ENCODE measurements around the gene RPL18A.

The RPL18A gene

DNA sequence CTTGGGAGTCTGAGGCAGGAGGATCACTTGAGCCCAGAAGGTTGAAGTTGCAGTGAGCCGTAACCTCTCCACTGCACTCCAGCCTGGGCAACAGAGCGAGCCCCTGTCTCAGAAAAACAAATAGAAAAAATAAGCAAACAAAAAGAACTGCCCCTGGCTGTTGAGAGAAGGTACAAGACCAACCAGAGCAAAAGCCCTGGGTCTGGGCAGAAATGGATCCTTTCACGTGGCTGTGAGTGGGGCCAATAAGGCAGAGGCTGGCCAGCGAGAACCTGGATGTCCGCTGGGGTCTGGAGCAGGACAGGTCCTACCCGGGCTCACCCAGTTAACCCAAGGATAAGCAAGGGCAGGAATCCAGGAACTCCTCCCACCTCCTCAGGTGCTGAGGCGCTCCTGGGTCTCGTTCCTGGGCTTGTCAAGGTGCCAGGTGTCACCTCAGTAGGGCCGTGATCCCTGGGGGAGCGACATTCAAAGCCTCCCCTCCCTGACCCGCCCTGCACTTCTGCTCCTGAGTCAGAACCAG, 7.3 kb downstream of the RPL18A start:
- Histone ChIP-seq H3K36me3 (ENCODE audit: control insufficient read depth in 1 of 2, insufficient read depth in 2 of 2, low read length in 2 of 2) (peaks cover 17 to 30% of the 10 kb centered on the region in 2 donors), H3K9ac (ENCODE audit: low read depth in 1 of 2, low read length in 2 of 2) (no peak overlapping the region), H3K9me3 (ENCODE audit: control insufficient read depth in 1 of 2, low read length in 2 of 2) (no peaks in the 10 kb centered on the region)

GRCh38 chr19:17868669-17869068, 9.0 kb downstream of the RPL18A start:
- Histone ChIP-seq H3K27me3 (ENCODE audit: control insufficient read depth in 1 of 2, insufficient read depth in 2 of 2, low read length in 2 of 2) (peaks cover 32 to 38% of the 10 kb centered on the region in 2 donors), H3K4me1 (ENCODE audit: control insufficient read depth in 1 of 2, insufficient read depth in 2 of 2, low read length in 2 of 2) (peaks cover 26 to 31% of the 10 kb centered on the region in 2 donors), H3K36me3 (ENCODE audit: control insufficient read depth in 1 of 2, insufficient read depth in 2 of 2, low read length in 2 of 2) (peaks cover 2 to 14% of the 10 kb centered on the region in 2 donors), H3K27ac (ENCODE audit: low read depth, low read length) (no peak overlapping the region), H3K9me3 (ENCODE audit: control insufficient read depth in 1 of 2, low read length in 2 of 2) (no peaks in the 10 kb centered on the region), H3K9ac (ENCODE audit: low read depth in 1 of 2, low read length in 2 of 2) (no peak overlapping the region), H3K4me3 (ENCODE audit: low read depth in 1 of 2, low read length in 2 of 2) (no peak overlapping the region)

More for the DNA sequence above, 7.3 kb downstream of the RPL18A start:
- Histone ChIP-seq H3K27ac (ENCODE audit: low read depth, low read length) (no peak overlapping the region), H3K4me1 (ENCODE audit: control insufficient read depth in 1 of 2, insufficient read depth in 2 of 2, low read length in 2 of 2) (peaks cover 27 to 28% of the 10 kb centered on the region in 2 donors), H3K4me3 (ENCODE audit: low read depth in 1 of 2, low read length in 2 of 2) (no peak overlapping the region), H3K27me3 (ENCODE audit: control insufficient read depth in 1 of 2, insufficient read depth in 2 of 2, low read length in 2 of 2) (peaks cover 20 to 25% of the 10 kb centered on the region in 2 donors)

GRCh38 chr19:17869114-17869608, 9.5 kb downstream of the RPL18A start:
- Histone ChIP-seq H3K27ac (ENCODE audit: low read depth, low read length) (no peak overlapping the region), H3K4me1 (ENCODE audit: control insufficient read depth in 1 of 2, insufficient read depth in 2 of 2, low read length in 2 of 2) (peaks cover 25 to 29% of the 10 kb centered on the region in 2 donors), H3K27me3 (ENCODE audit: control insufficient read depth in 1 of 2, insufficient read depth in 2 of 2, low read length in 2 of 2) (peaks cover 35 to 41% of the 10 kb centered on the region in 2 donors), H3K4me3 (ENCODE audit: low read depth in 1 of 2, low read length in 2 of 2) (no peak overlapping the region), H3K9me3 (ENCODE audit: control insufficient read depth in 1 of 2, low read length in 2 of 2) (no peaks in the 10 kb centered on the region), H3K36me3 (ENCODE audit: control insufficient read depth in 1 of 2, insufficient read depth in 2 of 2, low read length in 2 of 2) (peaks cover 0 to 9% of the 10 kb centered on the region in 2 donors), H3K9ac (ENCODE audit: low read depth in 1 of 2, low read length in 2 of 2) (no peak overlapping the region)

- peaks cover 13 to 16% of the 10 kb centered on the region in 2 donors for H3K4me1 ChIP-seq (ENCODE audit: control insufficient read depth in 1 of 2, insufficient read depth in 2 of 2, low read length in 2 of 2)
- H3K27me3 ChIP-seq (ENCODE audit: control insufficient read depth in 1 of 2, insufficient read depth in 2 of 2, low read length in 2 of 2) = peaks cover 42 to 46% of the 10 kb centered on the region in 2 donors
- H3K36me3 ChIP-seq (ENCODE audit: control insufficient read depth in 1 of 2, insufficient read depth in 2 of 2, low read length in 2 of 2) = no peaks in the 10 kb centered on the region
- no peak overlapping the region for H3K27ac ChIP-seq (ENCODE audit: low read depth, low read length)
- H3K4me3 ChIP-seq (ENCODE audit: low read depth in 1 of 2, low read length in 2 of 2) = no peak overlapping the region
- no peaks in the 10 kb centered on the region for H3K9me3 ChIP-seq (ENCODE audit: control insufficient read depth in 1 of 2, low read length in 2 of 2)
- H3K9ac ChIP-seq (ENCODE audit: low read depth in 1 of 2, low read length in 2 of 2) = no peak overlapping the region
These were observed 11.5 kb downstream of the RPL18A start for GRCh38 chr19:17871032-17871877.

GRCh38 chr19:17871878-17872250, 12.2 kb downstream of the RPL18A start, which contains the start of gene SLC5A5:
SLC5A5 (plus strand) TSS chr19:17871945; CDS start chr19:17872320, 375 bp downstream.
- Histone ChIP-seq H3K4me3 (ENCODE audit: low read depth in 1 of 2, low read length in 2 of 2) (peak within 1 kb of the TSS in 1 of 2 donors; percentile 32), H3K4me1 (ENCODE audit: control insufficient read depth in 1 of 2, insufficient read depth in 2 of 2, low read length in 2 of 2) (peaks cover 13 to 16% of the 10 kb centered on the region in 2 donors), H3K36me3 (ENCODE audit: control insufficient read depth in 1 of 2, insufficient read depth in 2 of 2, low read length in 2 of 2) (no peaks in the 10 kb centered on the region), H3K27me3 (ENCODE audit: control insufficient read depth in 1 of 2, insufficient read depth in 2 of 2, low read length in 2 of 2) (peaks cover 42 to 46% of the 10 kb centered on the region in 2 donors), H3K9ac (ENCODE audit: low read depth in 1 of 2, low read length in 2 of 2) (no peak within 1 kb of the TSS), H3K27ac (ENCODE audit: low read depth, low read length) (no peak within 1 kb of the TSS), H3K9me3 (ENCODE audit: control insufficient read depth in 1 of 2, low read length in 2 of 2) (no peaks in the 10 kb centered on the region)

GRCh38 chr19:17872251-17873001, 12.7 kb downstream of the RPL18A start:
- H3K36me3 ChIP-seq (ENCODE audit: control insufficient read depth in 1 of 2, insufficient read depth in 2 of 2, low read length in 2 of 2) = no peaks in the 10 kb centered on the region
- H3K4me3 ChIP-seq (ENCODE audit: low read depth in 1 of 2, low read length in 2 of 2) = peak overlapping the region in 1 of 2 donors; percentile 32
- no peak overlapping the region for H3K27ac ChIP-seq (ENCODE audit: low read depth, low read length)
- peaks cover 7 to 12% of the 10 kb centered on the region in 2 donors for H3K4me1 ChIP-seq (ENCODE audit: control insufficient read depth in 1 of 2, insufficient read depth in 2 of 2, low read length in 2 of 2)
- no peak overlapping the region for H3K9ac ChIP-seq (ENCODE audit: low read depth in 1 of 2, low read length in 2 of 2)
- H3K9me3 ChIP-seq (ENCODE audit: control insufficient read depth in 1 of 2, low read length in 2 of 2) = no peaks in the 10 kb centered on the region
- peaks cover 42 to 46% of the 10 kb centered on the region in 2 donors for H3K27me3 ChIP-seq (ENCODE audit: control insufficient read depth in 1 of 2, insufficient read depth in 2 of 2, low read length in 2 of 2)

- no peak overlapping the region for H3K9ac ChIP-seq (ENCODE audit: low read depth in 1 of 2, low read length in 2 of 2)
- H3K27ac ChIP-seq (ENCODE audit: low read depth, low read length) = no peak overlapping the region
- peaks cover 42 to 45% of the 10 kb centered on the region in 2 donors for H3K27me3 ChIP-seq (ENCODE audit: control insufficient read depth in 1 of 2, insufficient read depth in 2 of 2, low read length in 2 of 2)
- H3K4me1 ChIP-seq (ENCODE audit: control insufficient read depth in 1 of 2, insufficient read depth in 2 of 2, low read length in 2 of 2) = peaks cover 7 to 12% of the 10 kb centered on the region in 2 donors
- H3K4me3 ChIP-seq (ENCODE audit: low read depth in 1 of 2, low read length in 2 of 2) = peak overlapping the region in 1 of 2 donors; percentile 57
- no peaks in the 10 kb centered on the region for H3K9me3 ChIP-seq (ENCODE audit: control insufficient read depth in 1 of 2, low read length in 2 of 2)
- H3K36me3 ChIP-seq (ENCODE audit: control insufficient read depth in 1 of 2, insufficient read depth in 2 of 2, low read length in 2 of 2) = no peaks in the 10 kb centered on the region
These were observed 14.4 kb downstream of the RPL18A start for GRCh38 chr19:17873786-17874757.

DNA sequence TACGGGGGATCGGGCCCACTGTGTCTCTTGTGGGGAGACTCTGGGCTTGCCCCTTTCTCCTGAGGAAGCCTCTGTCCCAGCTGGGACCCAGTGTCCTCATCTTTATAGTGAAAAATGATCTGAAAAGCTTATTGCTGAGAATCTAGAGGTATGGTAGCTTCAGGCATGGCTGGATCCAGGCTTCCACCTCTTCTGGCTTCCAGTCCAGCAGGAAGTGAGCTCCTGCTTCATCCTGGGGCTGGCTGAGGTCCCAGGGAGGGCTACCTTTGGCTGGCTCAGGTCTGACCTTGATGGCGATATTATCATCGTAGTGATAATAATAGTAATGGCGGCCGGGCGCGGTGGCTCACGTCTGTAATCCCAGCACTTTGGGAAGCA, 15.0 kb downstream of the RPL18A start:
- Histone ChIP-seq H3K9ac (ENCODE audit: low read depth in 1 of 2, low read length in 2 of 2) (no peak overlapping the region), H3K27ac (ENCODE audit: low read depth, low read length) (no peak overlapping the region), H3K4me1 (ENCODE audit: control insufficient read depth in 1 of 2, insufficient read depth in 2 of 2, low read length in 2 of 2) (peaks cover 7 to 12% of the 10 kb centered on the region in 2 donors), H3K27me3 (ENCODE audit: control insufficient read depth in 1 of 2, insufficient read depth in 2 of 2, low read length in 2 of 2) (peaks cover 42% of the 10 kb centered on the region in 2 donors), H3K9me3 (ENCODE audit: control insufficient read depth in 1 of 2, low read length in 2 of 2) (no peaks in the 10 kb centered on the region), H3K4me3 (ENCODE audit: low read depth in 1 of 2, low read length in 2 of 2) (no peak overlapping the region), H3K36me3 (ENCODE audit: control insufficient read depth in 1 of 2, insufficient read depth in 2 of 2, low read length in 2 of 2) (no peaks in the 10 kb centered on the region)

DNA sequence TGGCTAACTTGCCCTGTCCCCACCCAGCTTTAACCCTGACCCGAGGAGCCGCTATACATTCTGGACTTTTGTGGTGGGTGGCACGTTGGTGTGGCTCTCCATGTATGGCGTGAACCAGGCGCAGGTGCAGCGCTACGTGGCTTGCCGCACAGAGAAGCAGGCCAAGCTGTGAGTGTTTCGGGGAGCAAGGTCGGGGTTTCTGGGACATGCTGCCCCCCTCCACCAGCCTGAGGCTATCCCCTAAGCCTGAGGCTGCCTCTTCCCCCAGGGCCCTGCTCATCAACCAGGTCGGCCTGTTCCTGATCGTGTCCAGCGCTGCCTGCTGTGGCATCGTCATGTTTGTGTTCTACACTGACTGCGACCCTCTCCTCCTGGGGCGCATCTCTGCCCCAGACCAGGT, 18.0 kb downstream of the RPL18A start:
- Histone ChIP-seq H3K36me3 (ENCODE audit: control insufficient read depth in 1 of 2, insufficient read depth in 2 of 2, low read length in 2 of 2) (no peaks in the 10 kb centered on the region), H3K9ac (ENCODE audit: low read depth in 1 of 2, low read length in 2 of 2) (no peak overlapping the region), H3K27me3 (ENCODE audit: control insufficient read depth in 1 of 2, insufficient read depth in 2 of 2, low read length in 2 of 2) (peaks cover 15 to 16% of the 10 kb centered on the region in 2 donors)

More for the DNA sequence above, 18.0 kb downstream of the RPL18A start:
- Histone ChIP-seq H3K27ac (ENCODE audit: low read depth, low read length) (no peak overlapping the region), H3K4me3 (ENCODE audit: low read depth in 1 of 2, low read length in 2 of 2) (no peak overlapping the region), H3K4me1 (ENCODE audit: control insufficient read depth in 1 of 2, insufficient read depth in 2 of 2, low read length in 2 of 2) (peaks cover 3 to 6% of the 10 kb centered on the region in 2 donors), H3K9me3 (ENCODE audit: control insufficient read depth in 1 of 2, low read length in 2 of 2) (no peaks in the 10 kb centered on the region)

All from duodenal mucosa (tissue), 2 donors.